ENCODE results near the gene FBXO21. TPM values are rescaled to one million over a fixed set of nuclear protein-coding genes. Genes with fewer than 3 reads are reported as not detected.
"Not testable (repeated sequence)": the region's sequence is repeated elsewhere in the genome, so short reads cannot be mapped to it uniquely, and the experiment has no call there.

Gene FBXO21
- total RNA-seq, 1 donor from 2014 or later = 62.7 TPM

DNA sequence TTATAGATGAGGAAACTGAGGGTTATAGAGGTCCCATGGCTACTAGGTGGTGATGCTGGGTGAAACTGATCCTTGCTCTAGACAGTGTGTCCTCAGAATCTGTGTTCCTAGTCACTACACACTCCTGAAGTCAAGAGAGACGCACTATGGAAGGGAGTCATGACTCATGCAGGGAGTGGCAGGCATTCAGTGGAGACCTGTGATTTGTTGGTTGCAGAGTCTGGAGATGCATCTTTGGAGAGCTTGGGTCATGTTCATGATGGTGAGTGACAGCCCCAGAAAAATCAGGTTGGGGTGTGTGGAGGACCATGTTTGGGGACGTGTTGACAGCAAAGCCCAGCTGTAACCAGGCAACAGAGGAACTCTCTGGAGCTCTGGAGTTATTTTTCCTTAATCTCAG is 38.0 kb upstream of the FBXO21 start:
- Mint-ChIP-seq H3K9me3 (ENCODE audit: low read depth) (no peaks in the 10 kb centered on the region), H3K27ac (no peak overlapping the region), H3K4me1 (ENCODE audit: low read depth) (no peaks in the 10 kb centered on the region), H3K4me3 (ENCODE audit: low read depth) (no peak overlapping the region), H3K27me3 (peaks cover 25% of the 10 kb centered on the region), H3K36me3 (ENCODE audit: insufficient read depth) (no peaks in the 10 kb centered on the region)
- DNase-seq (ENCODE audit: low spot score, unreplicated experiment) = no peak
- TF ChIP-seq CTCF (IDR thresholded peaks at IDR 0.05; ENCODE audit: unreplicated experiment) = no peak

GRCh38 chr12:117227000-117227653 is 36.9 kb upstream of the FBXO21 start:
- peaks cover 25% of the 10 kb centered on the region for H3K27me3 Mint-ChIP-seq
- H3K4me1 Mint-ChIP-seq (ENCODE audit: low read depth) = no peaks in the 10 kb centered on the region
- H3K27ac Mint-ChIP-seq = no peak overlapping the region
- no peak for DNase-seq (ENCODE audit: low spot score, unreplicated experiment)
- H3K9me3 Mint-ChIP-seq (ENCODE audit: low read depth) = no peaks in the 10 kb centered on the region
- no peaks in the 10 kb centered on the region for H3K36me3 Mint-ChIP-seq (ENCODE audit: insufficient read depth)
- H3K4me3 Mint-ChIP-seq (ENCODE audit: low read depth) = no peak overlapping the region
- no peak for TF ChIP-seq CTCF (IDR thresholded peaks at IDR 0.05; ENCODE audit: unreplicated experiment)

- no peak for TF ChIP-seq CTCF (IDR thresholded peaks at IDR 0.05; ENCODE audit: unreplicated experiment)
- Mint-ChIP-seq H3K4me1 (ENCODE audit: low read depth) (no peaks in the 10 kb centered on the region), H3K27ac (no peak overlapping the region), H3K9me3 (ENCODE audit: low read depth) (no peaks in the 10 kb centered on the region), H3K27me3 (peaks cover 25% of the 10 kb centered on the region), H3K4me3 (ENCODE audit: low read depth) (no peak overlapping the region), H3K36me3 (ENCODE audit: insufficient read depth) (no peaks in the 10 kb centered on the region)
- no peak for DNase-seq (ENCODE audit: low spot score, unreplicated experiment)
Measured at GRCh38 chr12:117226505-117226904, 36.2 kb upstream of the FBXO21 start.

GRCh38 chr12:117225179-117225578 is 34.9 kb upstream of the FBXO21 start:
- Mint-ChIP-seq H3K9me3 (ENCODE audit: low read depth) (no peaks in the 10 kb centered on the region), H3K27me3 (peaks cover 29% of the 10 kb centered on the region), H3K4me3 (ENCODE audit: low read depth) (no peak overlapping the region), H3K4me1 (ENCODE audit: low read depth) (no peaks in the 10 kb centered on the region), H3K36me3 (ENCODE audit: insufficient read depth) (no peaks in the 10 kb centered on the region), H3K27ac (no peak overlapping the region)
- no peak for DNase-seq (ENCODE audit: low spot score, unreplicated experiment)
- TF ChIP-seq CTCF (IDR thresholded peaks at IDR 0.05; ENCODE audit: unreplicated experiment) = no peak

- not testable (repeated sequence) for H3K9me3 Mint-ChIP-seq (ENCODE audit: low read depth)
Measured at GRCh38 chr12:117220947-117221346, 30.7 kb upstream of the FBXO21 start.

GRCh38 chr12:117218149-117218548 is 27.9 kb upstream of the FBXO21 start:
- DNase-seq (ENCODE audit: low spot score, unreplicated experiment) = no peak
- TF ChIP-seq CTCF (IDR thresholded peaks at IDR 0.05; ENCODE audit: unreplicated experiment) = no peak
- peaks cover 45% of the 10 kb centered on the region for H3K27me3 Mint-ChIP-seq
- H3K9me3 Mint-ChIP-seq (ENCODE audit: low read depth) = no peaks in the 10 kb centered on the region
- H3K36me3 Mint-ChIP-seq (ENCODE audit: insufficient read depth) = no peaks in the 10 kb centered on the region
- no peak overlapping the region for H3K4me3 Mint-ChIP-seq (ENCODE audit: low read depth)
- H3K4me1 Mint-ChIP-seq (ENCODE audit: low read depth) = no peaks in the 10 kb centered on the region
- no peak overlapping the region for H3K27ac Mint-ChIP-seq

More at GRCh38 chr12:117220947-117221346, 30.7 kb upstream of the FBXO21 start:
- H3K4me1 Mint-ChIP-seq (ENCODE audit: low read depth); H3K4me3 Mint-ChIP-seq (ENCODE audit: low read depth); H3K36me3 Mint-ChIP-seq (ENCODE audit: insufficient read depth); DNase-seq (ENCODE audit: low spot score, unreplicated experiment); H3K27ac Mint-ChIP-seq: not testable (repeated sequence)
- H3K27me3 Mint-ChIP-seq = peaks cover 38% of the 10 kb centered on the region

Data from progenitor cell of endocrine pancreas (in vitro differentiated cells).